MCF 10A (cell line): ENCODE results near the gene TACR2. TPM values are rescaled to one million over a fixed set of nuclear protein-coding genes. Genes with fewer than 3 reads are reported as not detected.

Experiments
- BruUV-seq: library from RNA; stranded (reverse); fragments of 400-500 nt; replicated peaks from 2 replicates; lab custom pipeline; 2021; lab: Mats Ljungman, UMichigan
- CTCF ChIA-PET: fragments of 300-600 bp; sonication (Branson Sonifier 250); formaldehyde crosslinking; extraction: SDS; loops from one replicate; lab custom pipeline; 2021; ENCODE audit warnings: antibody characterized with exemption, inconsistent platforms; lab: Yijun Ruan, JAX
- POLR2A ChIA-PET: fragments of 300-600, 350-650 bp; sonication (Branson Sonifier 250); formaldehyde crosslinking; extraction: SDS; loops from one replicate; lab custom pipeline; 2020; ENCODE audit warnings: antibody characterized with exemption, inconsistent platforms; lab: Yijun Ruan, JAX
- DNase-seq: peaks from one replicate; pipeline ENCODE4 v3.0.0-alpha.2; 2018; ENCODE audit not compliant: unreplicated experiment
- H3K27ac Mint-ChIP-seq: one replicate; pipeline ENCODE4 v1.8.0; 2022; ENCODE audit warnings: mild to moderate bottlenecking, low read depth, mixed read lengths; ENCODE audit not compliant: unreplicated experiment
- H3K27me3 Mint-ChIP-seq: one replicate; pipeline ENCODE4 v1.8.0; 2022; ENCODE audit warnings: mixed read lengths; ENCODE audit not compliant: insufficient read depth, unreplicated experiment
- H3K36me3 Mint-ChIP-seq: one replicate; pipeline ENCODE4 v1.8.0; 2022; ENCODE audit warnings: mild to moderate bottlenecking, moderate library complexity, mixed read lengths; ENCODE audit not compliant: insufficient read depth, unreplicated experiment
- H3K4me1 Mint-ChIP-seq: one replicate; pipeline ENCODE4 v1.8.0; 2022; ENCODE audit warnings: mixed read lengths; ENCODE audit not compliant: insufficient read depth, unreplicated experiment
- H3K4me3 Mint-ChIP-seq: one replicate; pipeline ENCODE4 v1.8.0; 2022; ENCODE audit warnings: mild to moderate bottlenecking, moderate library complexity, mixed read lengths; ENCODE audit not compliant: unreplicated experiment
- H3K9me3 Mint-ChIP-seq: one replicate; pipeline ENCODE4 v1.8.0; 2022; ENCODE audit warnings: mixed read lengths; ENCODE audit not compliant: unreplicated experiment
- intact Hi-C: fragments of 100-400 bp; cut with micrococcal nuclease; formaldehyde crosslinking; loops from 2 replicates; pipeline ENCODE4 v1.14.1; 2022
- total RNA-seq: library from RNA; stranded (reverse); gene quantifications from 2 replicates; pipeline ENCODE4 v1.2.3, GENCODE V29; 2022
- TF ChIP-seq, protein P1 (sequence below): fragments of 200-600 bp; IDR thresholded peaks from one replicate; pipeline ENCODE4 v1.8.0; 2022; ENCODE audit warnings: antibody characterized with exemption, mild to moderate bottlenecking; ENCODE audit not compliant: unreplicated experiment

The TACR2 gene
- total RNA-seq, 1 experiment from 2014 or later = not detected

DNA sequence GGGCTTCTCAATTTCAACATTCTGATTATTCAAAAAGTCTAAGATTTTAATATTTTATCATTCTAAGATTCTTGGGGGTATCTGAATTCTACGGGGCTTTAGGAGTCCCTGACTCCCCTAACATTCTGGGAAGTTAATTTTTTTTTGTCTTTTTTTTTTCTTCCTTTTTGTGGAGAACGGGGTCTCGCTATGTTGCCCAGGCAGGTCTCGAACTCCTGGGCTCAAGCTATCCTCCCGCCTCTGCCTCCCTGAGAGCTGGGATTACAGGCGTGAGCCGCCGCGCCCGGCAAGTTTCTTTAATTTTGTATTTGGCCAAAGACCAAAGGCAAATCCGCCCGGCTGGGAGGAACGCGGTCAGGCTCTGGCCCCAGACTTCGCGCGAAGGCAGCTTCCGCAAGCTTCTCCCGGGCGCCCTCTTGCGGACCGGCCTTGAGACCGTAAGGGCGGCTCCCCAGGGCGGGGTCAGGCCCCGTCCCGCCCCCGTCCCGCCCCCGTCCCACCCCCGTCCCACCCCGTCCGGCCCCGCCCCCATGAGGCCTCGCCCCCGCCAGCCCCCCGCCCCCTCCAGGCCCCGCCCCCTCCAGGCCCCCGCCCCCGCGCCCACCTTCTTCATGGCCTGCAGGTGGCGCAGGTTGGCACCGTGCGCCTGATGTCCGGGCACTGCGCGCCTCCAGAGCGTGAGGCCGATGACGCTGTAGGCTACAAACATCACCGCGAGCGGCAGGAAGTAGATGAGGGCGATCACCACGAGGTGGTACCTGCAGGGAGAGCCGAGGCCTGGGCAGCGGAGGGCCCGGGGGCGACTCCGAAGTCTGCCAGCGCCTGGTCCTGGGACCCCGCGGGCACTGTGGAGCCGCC, 8.2 kb downstream of the TACR2 start:
- peaks cover 16% of the 10 kb centered on the region for H3K4me1 Mint-ChIP-seq
- ChIA-PET CTCF (interaction anchor here (0.6 to 1.7 kb wide), 24 partner anchors 14 to 595 kb away, joined by 3 to 10 read pairs (median 4); no protein-coding TSS in a partner anchor), POLR2A (interaction anchor here (0.7 to 2.3 kb wide), 9 partner anchors 21 to 173 kb away, joined by 3 to 6 read pairs (median 4); no protein-coding TSS in a partner anchor)
- peaks cover 14% of the 10 kb centered on the region for H3K36me3 Mint-ChIP-seq
- no peaks in the 10 kb centered on the region for H3K27me3 Mint-ChIP-seq
- peak; percentile 93 for DNase-seq
- no TSS peak for BruUV-seq
- TF ChIP-seq, protein P1, sequence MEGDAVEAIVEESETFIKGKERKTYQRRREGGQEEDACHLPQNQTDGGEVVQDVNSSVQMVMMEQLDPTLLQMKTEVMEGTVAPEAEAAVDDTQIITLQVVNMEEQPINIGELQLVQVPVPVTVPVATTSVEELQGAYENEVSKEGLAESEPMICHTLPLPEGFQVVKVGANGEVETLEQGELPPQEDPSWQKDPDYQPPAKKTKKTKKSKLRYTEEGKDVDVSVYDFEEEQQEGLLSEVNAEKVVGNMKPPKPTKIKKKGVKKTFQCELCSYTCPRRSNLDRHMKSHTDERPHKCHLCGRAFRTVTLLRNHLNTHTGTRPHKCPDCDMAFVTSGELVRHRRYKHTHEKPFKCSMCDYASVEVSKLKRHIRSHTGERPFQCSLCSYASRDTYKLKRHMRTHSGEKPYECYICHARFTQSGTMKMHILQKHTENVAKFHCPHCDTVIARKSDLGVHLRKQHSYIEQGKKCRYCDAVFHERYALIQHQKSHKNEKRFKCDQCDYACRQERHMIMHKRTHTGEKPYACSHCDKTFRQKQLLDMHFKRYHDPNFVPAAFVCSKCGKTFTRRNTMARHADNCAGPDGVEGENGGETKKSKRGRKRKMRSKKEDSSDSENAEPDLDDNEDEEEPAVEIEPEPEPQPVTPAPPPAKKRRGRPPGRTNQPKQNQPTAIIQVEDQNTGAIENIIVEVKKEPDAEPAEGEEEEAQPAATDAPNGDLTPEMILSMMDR = peak; percentile 76
- H3K27ac Mint-ChIP-seq = peak overlapping the region; percentile 40
- peak overlapping the region; percentile 65 for H3K4me3 Mint-ChIP-seq
- H3K9me3 Mint-ChIP-seq = no peaks in the 10 kb centered on the region
- intact Hi-C loops = loop anchor here (1.0 kb wide), 4 partner anchors 16 to 231 kb away; no protein-coding TSS in a partner anchor

DNA sequence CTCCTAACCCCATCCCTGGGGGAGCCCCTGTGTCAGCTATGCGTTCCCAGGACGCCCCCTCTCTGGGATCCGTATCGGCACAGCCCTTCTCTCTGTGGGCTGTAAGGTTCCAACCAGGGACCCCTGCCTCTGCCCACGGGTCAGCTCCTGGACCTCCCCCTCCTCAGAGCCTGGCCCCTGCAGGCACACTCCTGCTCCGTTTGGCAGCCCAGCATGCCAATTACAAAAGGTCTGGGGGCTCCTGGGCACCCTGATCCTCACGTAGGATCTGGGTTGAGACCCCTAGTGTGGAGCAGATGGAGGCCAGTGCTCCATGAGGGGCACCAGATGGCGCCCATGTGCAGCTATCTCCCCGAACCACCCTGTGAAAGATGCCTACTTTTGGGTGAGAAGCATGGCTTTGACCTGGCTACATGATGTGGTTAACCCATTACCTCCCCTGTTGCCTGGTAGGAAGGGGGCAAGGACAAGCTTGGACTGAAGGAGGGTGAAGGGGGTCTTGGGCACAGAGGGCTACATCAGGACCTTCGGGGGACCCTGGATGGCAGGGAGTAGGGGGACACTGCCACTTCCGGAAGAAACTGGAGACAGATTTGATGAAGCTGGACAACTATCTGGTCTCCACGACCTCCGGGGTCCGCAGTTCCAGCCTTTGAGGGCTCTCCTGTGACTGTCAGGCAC, 9.0 kb downstream of the TACR2 start:
- TF ChIP-seq, protein P1 = peak; percentile 18
- Mint-ChIP-seq H3K27ac (peak overlapping the region; percentile 40), H3K27me3 (no peaks in the 10 kb centered on the region), H3K4me1 (peaks cover 16% of the 10 kb centered on the region), H3K36me3 (peaks cover 22% of the 10 kb centered on the region), H3K4me3 (peak overlapping the region; percentile 65), H3K9me3 (no peaks in the 10 kb centered on the region)
- CTCF ChIA-PET = interaction anchor here (0.6 to 1.7 kb wide), 33 partner anchors 9 to 594 kb away, joined by 3 to 10 read pairs (median 4); no protein-coding TSS in a partner anchor
- BruUV-seq = no TSS peak
- POLR2A ChIA-PET = interaction anchor here (0.7 to 2.3 kb wide), 11 partner anchors 22 to 183 kb away, joined by 3 to 6 read pairs (median 4); no protein-coding TSS in a partner anchor
- DNase-seq = no peak
- intact Hi-C loops = loop anchor here (1.0 kb wide), 3 partner anchors 15 to 170 kb away; no protein-coding TSS in a partner anchor

DNA sequence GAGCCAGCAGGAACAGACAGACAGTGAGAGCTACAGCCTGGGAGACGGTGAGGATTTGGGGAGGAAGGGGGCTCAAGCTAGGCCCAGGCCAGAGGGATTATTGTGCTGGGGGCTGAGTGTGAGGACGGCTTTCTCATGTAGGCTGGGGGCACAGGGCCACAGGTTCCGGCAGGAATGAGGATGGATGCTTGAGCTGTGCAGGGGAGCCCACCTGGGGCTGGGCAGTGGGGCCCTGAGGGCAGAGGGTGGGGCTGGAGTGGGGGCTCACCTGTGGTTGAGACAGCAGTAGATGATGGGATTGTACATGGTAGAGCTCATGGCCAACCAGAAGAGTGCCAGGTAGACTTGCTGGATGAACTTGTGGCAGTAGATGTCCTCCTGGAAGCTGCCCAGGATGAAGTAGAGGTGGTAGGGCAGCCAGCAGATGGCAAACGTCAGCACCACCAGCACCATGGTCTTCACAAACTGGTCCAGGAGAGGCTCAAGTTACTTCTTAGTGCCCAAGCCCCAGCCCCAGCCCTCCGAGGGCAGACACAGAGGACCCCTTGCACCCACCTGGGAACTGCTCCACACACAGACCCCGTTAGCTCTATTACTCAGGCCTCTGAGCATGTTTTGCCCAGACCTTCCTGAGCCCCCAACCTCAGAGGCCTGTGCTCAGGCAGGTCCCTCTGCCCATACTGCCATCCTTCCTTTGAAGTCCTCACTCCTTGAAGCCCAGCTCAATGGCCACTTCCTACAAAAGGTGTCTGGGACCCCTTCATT, 9.7 kb downstream of the TACR2 start:
- Mint-ChIP-seq H3K9me3 (no peaks in the 10 kb centered on the region), H3K36me3 (peaks cover 30% of the 10 kb centered on the region), H3K4me1 (peaks cover 16% of the 10 kb centered on the region), H3K27me3 (no peaks in the 10 kb centered on the region), H3K4me3 (no peak overlapping the region), H3K27ac (no peak overlapping the region)
- BruUV-seq = no TSS peak
- CTCF ChIA-PET = interaction anchor here (0.6 to 1.7 kb wide), 21 partner anchors 8 to 322 kb away, joined by 3 to 10 read pairs (median 3); no protein-coding TSS in a partner anchor
- no peak for DNase-seq
- TF ChIP-seq, protein P1 = no peak
- intact Hi-C loops = no loop called here
- POLR2A ChIA-PET = interaction anchor here (0.9 to 2.3 kb wide), 5 partner anchors 79 to 182 kb away, joined by 3 to 6 read pairs (median 5); no protein-coding TSS in a partner anchor
